GM12874 (cell line): Measurements from ENCODE around the gene KSR2.

Experiments
- TF ChIP-seq, protein P1 (sequence below): IDR thresholded peaks from 2 replicates; pipeline ENCODE4 v1.5.1; 2011; ENCODE audit warnings: low read depth, mild to moderate bottlenecking, control low read depth, low read length, moderate library complexity; ENCODE audit not compliant: insufficient read depth

The KSR2 gene

DNA sequence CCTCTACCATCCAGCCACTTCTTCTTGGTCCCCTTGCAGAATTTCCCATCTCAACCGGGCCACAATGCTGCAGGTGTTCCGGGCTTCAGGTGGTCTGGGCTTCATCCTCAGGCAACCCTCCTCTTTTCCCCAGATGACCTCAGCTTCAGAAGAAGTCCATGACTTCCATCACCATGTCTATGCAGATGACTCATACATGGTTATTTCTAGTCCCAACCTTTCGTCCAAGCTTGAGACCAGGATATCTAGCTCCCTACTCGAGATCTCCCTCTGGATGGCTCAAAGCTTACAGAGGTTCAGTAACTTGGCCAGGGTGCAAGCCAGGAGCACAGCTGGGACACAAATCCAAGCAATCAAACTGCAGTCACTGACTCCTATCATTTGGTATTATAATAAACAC lies 452.8 kb downstream of the KSR2 start:
- TF ChIP-seq, protein P1, sequence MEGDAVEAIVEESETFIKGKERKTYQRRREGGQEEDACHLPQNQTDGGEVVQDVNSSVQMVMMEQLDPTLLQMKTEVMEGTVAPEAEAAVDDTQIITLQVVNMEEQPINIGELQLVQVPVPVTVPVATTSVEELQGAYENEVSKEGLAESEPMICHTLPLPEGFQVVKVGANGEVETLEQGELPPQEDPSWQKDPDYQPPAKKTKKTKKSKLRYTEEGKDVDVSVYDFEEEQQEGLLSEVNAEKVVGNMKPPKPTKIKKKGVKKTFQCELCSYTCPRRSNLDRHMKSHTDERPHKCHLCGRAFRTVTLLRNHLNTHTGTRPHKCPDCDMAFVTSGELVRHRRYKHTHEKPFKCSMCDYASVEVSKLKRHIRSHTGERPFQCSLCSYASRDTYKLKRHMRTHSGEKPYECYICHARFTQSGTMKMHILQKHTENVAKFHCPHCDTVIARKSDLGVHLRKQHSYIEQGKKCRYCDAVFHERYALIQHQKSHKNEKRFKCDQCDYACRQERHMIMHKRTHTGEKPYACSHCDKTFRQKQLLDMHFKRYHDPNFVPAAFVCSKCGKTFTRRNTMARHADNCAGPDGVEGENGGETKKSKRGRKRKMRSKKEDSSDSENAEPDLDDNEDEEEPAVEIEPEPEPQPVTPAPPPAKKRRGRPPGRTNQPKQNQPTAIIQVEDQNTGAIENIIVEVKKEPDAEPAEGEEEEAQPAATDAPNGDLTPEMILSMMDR = no peak

DNA sequence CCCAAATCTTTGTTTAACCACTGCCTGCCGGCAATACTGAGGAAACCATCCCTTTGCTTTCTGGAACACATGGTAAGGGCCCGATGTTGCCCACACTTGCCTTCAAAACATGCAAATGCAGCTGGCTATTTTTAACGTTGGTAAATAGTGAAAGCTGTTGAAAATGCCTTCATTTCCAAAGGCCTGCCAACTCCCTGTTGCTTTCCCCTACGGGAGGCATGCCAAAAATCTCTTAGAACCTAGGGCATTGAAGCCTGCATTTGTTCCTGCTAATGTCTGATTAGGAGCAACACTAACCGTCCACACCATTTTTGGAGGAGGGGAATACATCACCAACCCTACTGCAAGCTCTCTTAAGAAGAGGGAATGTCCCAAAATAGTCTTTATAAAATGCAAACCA lies 454.8 kb downstream of the KSR2 start:
- TF ChIP-seq, protein P1 = no peak

DNA sequence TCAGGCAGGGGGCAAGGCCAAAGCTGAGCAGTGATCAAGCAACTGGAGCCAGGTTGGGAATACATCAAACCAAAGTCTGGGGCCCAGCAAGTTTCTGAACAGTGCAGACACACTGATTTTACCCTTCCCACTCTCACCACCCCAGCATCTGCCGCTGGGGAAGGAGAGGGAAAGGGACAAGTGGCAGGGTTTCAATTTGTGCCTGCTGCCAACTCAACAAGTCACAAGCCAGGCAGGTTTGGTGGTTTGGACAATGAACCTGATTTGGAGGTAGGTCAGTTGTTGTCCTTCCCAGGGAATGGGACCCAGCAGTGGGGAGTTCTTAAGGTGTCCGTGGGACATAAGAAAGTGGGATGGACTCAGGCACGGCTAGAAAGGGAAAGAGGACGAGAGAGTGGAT lies 455.4 kb downstream of the KSR2 start:
- TF ChIP-seq, protein P1 = no peak

DNA sequence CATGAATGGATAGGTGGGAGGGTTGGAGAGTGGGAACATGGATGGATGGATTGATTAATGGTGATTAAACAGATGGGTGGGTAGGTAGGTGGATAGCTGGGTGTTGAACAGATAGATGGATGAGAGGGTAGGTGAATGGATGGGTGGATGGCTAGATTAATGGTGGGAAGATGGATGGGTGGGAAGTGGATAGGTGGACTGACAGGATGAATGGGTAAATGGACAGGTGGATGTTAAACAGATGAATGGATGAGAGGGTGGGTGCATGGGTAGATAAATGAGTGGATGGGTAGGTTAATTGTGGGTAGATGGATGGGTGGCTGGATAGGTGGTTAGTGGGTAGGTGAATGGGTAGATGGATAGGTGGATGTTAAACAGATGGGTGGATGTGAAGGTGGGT lies 460.3 kb downstream of the KSR2 start:
- TF ChIP-seq, protein P1 = no peak

DNA sequence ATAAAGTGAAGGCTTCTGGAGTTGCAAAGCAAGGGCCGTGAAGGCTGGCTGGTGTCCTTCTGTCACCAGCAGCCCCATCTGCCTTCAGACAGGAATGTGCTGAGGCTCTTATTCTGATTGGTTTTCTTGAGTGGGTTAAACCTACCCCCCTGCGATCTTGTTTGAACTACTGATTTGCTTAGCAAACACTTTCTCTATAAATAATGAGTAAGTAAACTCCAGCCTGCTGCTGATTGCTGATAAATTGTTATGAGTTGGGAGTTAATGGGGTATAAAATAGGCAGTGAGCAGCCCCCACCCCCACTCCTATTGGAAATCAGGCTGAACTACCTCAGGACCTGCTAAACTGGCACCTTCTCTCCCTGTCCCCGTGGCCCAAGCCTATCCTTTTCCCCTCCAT lies 461.2 kb downstream of the KSR2 start:
- TF ChIP-seq, protein P1 = no peak

DNA sequence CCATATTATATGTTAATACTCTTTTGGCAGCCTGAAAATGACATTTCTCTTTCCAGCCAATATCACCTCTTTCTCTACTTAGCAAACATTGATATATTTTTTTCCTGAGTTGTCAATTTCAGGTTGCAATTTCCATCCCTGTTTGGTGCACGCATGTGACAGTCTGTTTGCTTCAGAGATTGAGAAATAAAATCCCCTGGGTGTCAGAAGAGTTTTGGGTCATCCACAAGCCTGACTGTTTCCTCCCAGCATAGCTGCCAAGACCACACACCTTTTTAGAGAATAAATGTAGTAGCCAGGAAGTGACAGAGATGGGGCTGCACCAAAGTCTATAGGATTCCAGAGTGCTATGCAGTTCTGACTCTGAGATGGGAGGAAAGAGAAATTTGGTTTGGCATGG lies 462.5 kb downstream of the KSR2 start:
- TF ChIP-seq, protein P1 = no peak

DNA sequence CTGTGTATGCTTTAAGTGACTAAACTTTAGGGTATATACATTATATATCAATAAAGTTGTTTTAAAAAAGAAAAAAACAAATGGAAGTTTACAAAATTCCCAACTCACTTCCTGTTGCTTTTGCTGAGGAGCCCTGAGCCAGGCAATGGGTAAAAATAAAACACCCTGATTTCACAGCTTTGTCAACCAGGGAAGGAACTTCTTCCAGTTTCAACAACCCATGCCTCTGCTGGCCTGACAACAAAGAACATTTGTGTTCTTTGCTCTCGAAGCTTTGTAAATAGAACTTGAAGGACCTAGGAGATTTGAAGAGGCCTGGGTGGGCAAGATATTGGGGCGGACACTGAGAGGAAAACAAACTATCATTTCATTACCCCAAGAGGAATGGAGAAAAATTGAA lies 466.2 kb downstream of the KSR2 start:
- TF ChIP-seq, protein P1 = no peak

DNA sequence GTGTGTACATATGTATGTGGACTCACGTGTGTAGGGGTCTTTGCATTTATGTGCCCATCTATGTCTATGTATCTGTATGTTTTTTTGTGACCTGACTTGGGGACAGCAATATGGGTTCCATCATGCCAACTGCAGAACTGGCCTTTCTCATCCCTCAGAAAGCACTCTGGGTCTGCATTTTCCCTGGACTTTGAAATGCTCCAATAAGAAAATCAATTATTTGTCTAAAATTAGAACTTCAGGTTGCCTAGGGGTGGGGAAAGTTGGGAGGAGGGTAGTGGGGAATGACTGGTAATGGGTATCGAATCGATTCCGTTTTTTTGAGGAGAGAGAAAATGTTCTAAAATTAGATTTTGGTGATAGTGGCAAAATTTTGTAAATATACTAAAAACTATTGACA lies 466.6 kb downstream of the KSR2 start:
- TF ChIP-seq, protein P1 = no peak
